Measurements from ENCODE around the gene R3HDM4.
"Not testable (repeated sequence)": the region's sequence is repeated elsewhere in the genome, so short reads cannot be mapped to it uniquely, and the experiment has no call there.

The R3HDM4 gene

GRCh38 chr19:881385-882071 lies 31.5 kb downstream of the R3HDM4 start:
- intact Hi-C loops (cut with DNase I), result no loop called here

GRCh38 chr19:879711-880438 lies 33.1 kb downstream of the R3HDM4 start:
- DNase-seq, result no peak
- intact Hi-C loops (cut with DNase I), result no loop called here

More at GRCh38 chr19:881385-882071, 31.5 kb downstream of the R3HDM4 start:
- no peak for DNase-seq

- DNase-seq; intact Hi-C loops (cut with DNase I): not testable (repeated sequence)
Measured at GRCh38 chr19:878751-879561, 34.1 kb downstream of the R3HDM4 start.

GRCh38 chr19:877992-878660 lies 34.9 kb downstream of the R3HDM4 start:
- DNase-seq; intact Hi-C loops (cut with DNase I): not testable (repeated sequence)

- no peak for DNase-seq
- intact Hi-C loops (cut with DNase I), result no loop called here
Measured at GRCh38 chr19:876780-877314, 36.2 kb downstream of the R3HDM4 start.

GRCh38 chr19:876089-876488 lies 36.9 kb downstream of the R3HDM4 start:
- DNase-seq, result no peak
- intact Hi-C loops (cut with DNase I), result no loop called here

- intact Hi-C loops (cut with DNase I), result no loop called here
- DNase-seq, result no peak
Measured at GRCh38 chr19:875265-875879, 37.6 kb downstream of the R3HDM4 start.

- intact Hi-C loops (cut with DNase I), result no loop called here
- no peak for DNase-seq
Measured at GRCh38 chr19:873561-874041, 39.4 kb downstream of the R3HDM4 start.

GRCh38 chr19:873084-873483 lies 39.9 kb downstream of the R3HDM4 start:
- intact Hi-C loops (cut with DNase I), result no loop called here
- DNase-seq, result no peak

- intact Hi-C loops (cut with DNase I), result no loop called here
- no peak for DNase-seq
Measured at GRCh38 chr19:872266-872951, 40.6 kb downstream of the R3HDM4 start.

- intact Hi-C loops (cut with DNase I), result no loop called here
- DNase-seq, result peak in 1 of 10 donors; percentile 74
Measured at GRCh38 chr19:871446-872265, 41.4 kb downstream of the R3HDM4 start.

GRCh38 chr19:870963-871401 lies 42.0 kb downstream of the R3HDM4 start:
- intact Hi-C loops (cut with DNase I), result no loop called here
- peak in 9 of 10 donors; percentile 46 to 94 (median 67) for DNase-seq

- intact Hi-C loops (cut with DNase I), result no loop called here
- DNase-seq, result no peak
Measured at GRCh38 chr19:870314-870713, 42.7 kb downstream of the R3HDM4 start.

- intact Hi-C loops (cut with DNase I), result no loop called here
- no peak for DNase-seq
Measured at GRCh38 chr19:869245-870177, 43.5 kb downstream of the R3HDM4 start.

- intact Hi-C loops (cut with DNase I), result no loop called here
- DNase-seq, result no peak
Measured at GRCh38 chr19:868458-869244, 44.4 kb downstream of the R3HDM4 start.

GRCh38 chr19:867855-868457 lies 45.1 kb downstream of the R3HDM4 start:
- DNase-seq, result no peak

More at GRCh38 chr19:867855-868457, 45.1 kb downstream of the R3HDM4 start:
- intact Hi-C loops (cut with DNase I), result no loop called here

Measured in posterior cingulate gyrus (tissue), 11 donors.